NT2/D1 (cell line): ENCODE data around the gene PHTF1.

Source experiments
- DNase-seq: peaks from one replicate; pipeline ENCODE4 v3.0.0-alpha.2; 2011; ENCODE audit warnings: low read depth, low spot score
- H3K27me3 ChIP-seq: 2 replicates; pipeline ENCODE4 v1.6.0; 2011; ENCODE audit warnings: mild to moderate bottlenecking; ENCODE audit not compliant: insufficient read length, insufficient read depth
- H3K36me3 ChIP-seq: 2 replicates; pipeline ENCODE4 v1.6.1; 2011; ENCODE audit warnings: mild to moderate bottlenecking, low read length, mixed read lengths; ENCODE audit not compliant: insufficient read depth, insufficient read length
- H3K4me1 ChIP-seq: 2 replicates; pipeline ENCODE4 v1.5.1; 2011; ENCODE audit not compliant: insufficient read depth, insufficient read length
- H3K4me3 ChIP-seq: 2 replicates; pipeline ENCODE4 v1.5.1; 2011; ENCODE audit warnings: low read depth; ENCODE audit not compliant: insufficient read length
- H3K9ac ChIP-seq: 2 replicates; pipeline ENCODE4 v1.6.0; 2011; ENCODE audit warnings: low read depth; ENCODE audit not compliant: insufficient read length
- H3K9me3 ChIP-seq: 2 replicates; pipeline ENCODE4 v1.5.1; 2011; ENCODE audit warnings: mild to moderate bottlenecking, low read length; ENCODE audit not compliant: insufficient read depth
- SUZ12 ChIP-seq: IDR thresholded peaks from 2 replicates; pipeline ENCODE4 v1.6.1; 2011; ENCODE audit not compliant: insufficient read length, insufficient read depth; ENCODE audit errors: extremely low read depth
- YY1 ChIP-seq: IDR thresholded peaks from 2 replicates; pipeline ENCODE4 v1.6.1; 2011; ENCODE audit not compliant: insufficient read length, insufficient read depth
- ZNF274 ChIP-seq: IDR thresholded peaks from 2 replicates; pipeline ENCODE4 v1.6.1; 2011; ENCODE audit warnings: mild to moderate bottlenecking, low read depth, low read length

PHTF1 gene

GRCh38 chr1:113660088-113660487, 99.2 kb downstream of the PHTF1 start:
- Histone ChIP-seq H3K36me3 (peaks cover 2% of the 10 kb centered on the region), H3K9me3 (no peaks in the 10 kb centered on the region), H3K9ac (no peak overlapping the region), H3K4me3 (no peak overlapping the region), H3K27me3 (no peaks in the 10 kb centered on the region), H3K4me1 (no peaks in the 10 kb centered on the region)
- no peak for DNase-seq
- no peak for TF ChIP-seq SUZ12
- TF ChIP-seq ZNF274, result no peak
- no peak for TF ChIP-seq YY1

GRCh38 chr1:113659556-113659955, 99.7 kb downstream of the PHTF1 start:
- H3K36me3 ChIP-seq, result peaks cover 2% of the 10 kb centered on the region
- DNase-seq, result no peak
- H3K27me3 ChIP-seq, result no peaks in the 10 kb centered on the region
- no peak overlapping the region for H3K4me3 ChIP-seq
- H3K4me1 ChIP-seq, result no peaks in the 10 kb centered on the region
- no peaks in the 10 kb centered on the region for H3K9me3 ChIP-seq
- H3K9ac ChIP-seq, result no peak overlapping the region
- TF ChIP-seq ZNF274, result no peak
- TF ChIP-seq YY1, result no peak
- no peak for TF ChIP-seq SUZ12

- H3K36me3 ChIP-seq, result peaks cover 2% of the 10 kb centered on the region
- H3K4me1 ChIP-seq, result no peaks in the 10 kb centered on the region
- no peak for TF ChIP-seq SUZ12
- TF ChIP-seq YY1, result no peak
- no peak for TF ChIP-seq ZNF274
- no peak overlapping the region for H3K4me3 ChIP-seq
- no peak for DNase-seq
- H3K27me3 ChIP-seq, result no peaks in the 10 kb centered on the region
- H3K9ac ChIP-seq, result no peak overlapping the region
- H3K9me3 ChIP-seq, result no peaks in the 10 kb centered on the region
Measured at GRCh38 chr1:113659035-113659434, 100.3 kb downstream of the PHTF1 start.

GRCh38 chr1:113657556-113658063, 101.7 kb downstream of the PHTF1 start:
- DNase-seq, result no peak
- no peak overlapping the region for H3K4me3 ChIP-seq
- no peak for TF ChIP-seq SUZ12
- no peak for TF ChIP-seq YY1
- no peak for TF ChIP-seq ZNF274
- H3K9ac ChIP-seq, result no peak overlapping the region
- H3K4me1 ChIP-seq, result no peaks in the 10 kb centered on the region
- H3K36me3 ChIP-seq, result peaks cover 2% of the 10 kb centered on the region
- no peaks in the 10 kb centered on the region for H3K9me3 ChIP-seq
- no peaks in the 10 kb centered on the region for H3K27me3 ChIP-seq

GRCh38 chr1:113657126-113657525, 102.2 kb downstream of the PHTF1 start:
- H3K27me3 ChIP-seq, result no peaks in the 10 kb centered on the region
- H3K36me3 ChIP-seq, result peaks cover 2% of the 10 kb centered on the region
- no peaks in the 10 kb centered on the region for H3K4me1 ChIP-seq
- no peak for DNase-seq
- TF ChIP-seq YY1 (no peak), ZNF274 (no peak), SUZ12 (no peak)
- no peaks in the 10 kb centered on the region for H3K9me3 ChIP-seq
- H3K4me3 ChIP-seq, result no peak overlapping the region
- H3K9ac ChIP-seq, result no peak overlapping the region

- Histone ChIP-seq H3K9ac (no peak overlapping the region), H3K9me3 (no peaks in the 10 kb centered on the region), H3K27me3 (no peaks in the 10 kb centered on the region), H3K4me3 (no peak overlapping the region), H3K36me3 (peaks cover 2% of the 10 kb centered on the region), H3K4me1 (no peaks in the 10 kb centered on the region)
- TF ChIP-seq ZNF274 (no peak), SUZ12 (no peak), YY1 (no peak)
- DNase-seq, result no peak
Measured at GRCh38 chr1:113654883-113655282, 104.4 kb downstream of the PHTF1 start.

GRCh38 chr1:113653741-113654140, 105.5 kb downstream of the PHTF1 start:
- TF ChIP-seq ZNF274 (no peak), SUZ12 (no peak), YY1 (no peak)
- no peaks in the 10 kb centered on the region for H3K27me3 ChIP-seq
- H3K9me3 ChIP-seq, result no peaks in the 10 kb centered on the region
- no peak for DNase-seq
- no peak overlapping the region for H3K4me3 ChIP-seq
- no peaks in the 10 kb centered on the region for H3K4me1 ChIP-seq
- H3K36me3 ChIP-seq, result no peaks in the 10 kb centered on the region
- H3K9ac ChIP-seq, result no peak overlapping the region

- Histone ChIP-seq H3K4me3 (no peak overlapping the region), H3K36me3 (no peaks in the 10 kb centered on the region), H3K9ac (no peak overlapping the region), H3K27me3 (no peaks in the 10 kb centered on the region), H3K9me3 (no peaks in the 10 kb centered on the region), H3K4me1 (no peaks in the 10 kb centered on the region)
- no peak for DNase-seq
- TF ChIP-seq SUZ12, result no peak
- no peak for TF ChIP-seq ZNF274
- TF ChIP-seq YY1, result no peak
Measured at GRCh38 chr1:113652771-113653170, 106.5 kb downstream of the PHTF1 start.
